VCaP (cell line): Measurements from ENCODE around the gene IL21.
A peak's percentile ranks its signal among the peaks of the same experiment; 100 is the strongest.
"Not testable (repeated sequence)": the region's sequence is repeated elsewhere in the genome, so short reads cannot be mapped to it uniquely, and the experiment has no call there.

Source experiments
- H3K27ac ChIP-seq: fragments of 450-650 bp; 2 replicates; pipeline ENCODE4 v1.5.1; 2017
- TF ChIP-seq, protein P1 (sequence below): fragments of 450-650 bp; conservative IDR thresholded peaks from 2 replicates; pipeline ENCODE4 v1.5.1; 2017; ENCODE audit warnings: mild to moderate bottlenecking, moderate library complexity

IL21 gene

GRCh38 chr4:122576261-122577188 lies 44.3 kb downstream of the IL21 start:
- H3K27ac ChIP-seq = no peak overlapping the region
- TF ChIP-seq, protein P1, sequence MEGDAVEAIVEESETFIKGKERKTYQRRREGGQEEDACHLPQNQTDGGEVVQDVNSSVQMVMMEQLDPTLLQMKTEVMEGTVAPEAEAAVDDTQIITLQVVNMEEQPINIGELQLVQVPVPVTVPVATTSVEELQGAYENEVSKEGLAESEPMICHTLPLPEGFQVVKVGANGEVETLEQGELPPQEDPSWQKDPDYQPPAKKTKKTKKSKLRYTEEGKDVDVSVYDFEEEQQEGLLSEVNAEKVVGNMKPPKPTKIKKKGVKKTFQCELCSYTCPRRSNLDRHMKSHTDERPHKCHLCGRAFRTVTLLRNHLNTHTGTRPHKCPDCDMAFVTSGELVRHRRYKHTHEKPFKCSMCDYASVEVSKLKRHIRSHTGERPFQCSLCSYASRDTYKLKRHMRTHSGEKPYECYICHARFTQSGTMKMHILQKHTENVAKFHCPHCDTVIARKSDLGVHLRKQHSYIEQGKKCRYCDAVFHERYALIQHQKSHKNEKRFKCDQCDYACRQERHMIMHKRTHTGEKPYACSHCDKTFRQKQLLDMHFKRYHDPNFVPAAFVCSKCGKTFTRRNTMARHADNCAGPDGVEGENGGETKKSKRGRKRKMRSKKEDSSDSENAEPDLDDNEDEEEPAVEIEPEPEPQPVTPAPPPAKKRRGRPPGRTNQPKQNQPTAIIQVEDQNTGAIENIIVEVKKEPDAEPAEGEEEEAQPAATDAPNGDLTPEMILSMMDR = peak; percentile 75

- not testable (repeated sequence) for H3K27ac ChIP-seq
These were observed 46.5 kb downstream of the IL21 start for GRCh38 chr4:122574347-122574746.

GRCh38 chr4:122562449-122562848 lies 58.4 kb downstream of the IL21 start:
- TF ChIP-seq, protein P1 = no peak
- no peak overlapping the region for H3K27ac ChIP-seq
